ENCODE data around the gene KHK. TPM values are rescaled to one million over a fixed set of nuclear protein-coding genes. Genes with fewer than 3 reads are reported as not detected.

KHK gene
- total RNA-seq, 1 donor from 2014 or later = 5.1 TPM

DNA sequence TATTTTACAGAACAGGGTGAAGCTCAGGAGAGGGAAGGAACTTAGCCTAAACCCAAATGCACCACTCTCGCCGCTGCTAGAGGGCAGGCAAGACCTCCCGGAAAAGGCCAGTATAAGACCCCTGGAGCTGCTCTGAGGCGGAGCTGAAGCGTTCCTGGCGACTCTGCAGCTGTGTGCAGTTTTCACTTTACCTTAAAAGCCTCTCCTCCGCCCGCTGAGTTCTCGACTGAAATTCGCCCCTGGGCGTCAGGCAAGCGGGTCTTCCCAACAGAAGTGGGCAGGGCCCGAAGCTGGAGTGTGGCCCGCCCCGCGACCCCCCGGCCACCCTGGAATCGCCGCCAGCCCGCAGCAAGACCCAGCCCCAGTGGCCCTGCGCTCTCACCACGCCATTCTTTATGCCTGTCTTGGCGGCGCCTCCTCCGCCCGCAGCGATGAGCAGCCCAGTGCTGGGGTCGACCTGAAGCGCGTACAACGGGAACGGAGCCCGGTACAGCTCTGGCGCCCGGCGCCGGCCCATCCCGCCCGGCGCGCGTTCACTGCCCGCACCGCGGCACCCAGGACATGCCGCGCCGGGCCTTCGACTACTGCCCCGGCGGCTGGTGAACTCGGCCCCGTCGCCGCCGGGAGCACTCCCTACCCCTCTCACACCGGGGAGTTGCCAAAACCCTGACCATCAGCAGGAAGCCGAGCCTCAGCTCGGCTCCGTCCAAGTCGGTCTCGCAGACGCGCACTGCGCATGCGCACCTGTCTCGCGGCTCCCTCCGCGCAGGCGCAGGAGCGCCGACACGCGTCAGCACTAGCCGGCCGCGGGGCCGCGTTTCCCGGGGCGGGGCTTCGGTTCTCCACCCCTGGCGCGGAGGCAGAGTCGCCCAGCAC is 47.6 kb downstream of the KHK start, which contains the start of gene PREB:
Gene PREB, minus strand, starts transcription at position 732 of the 876 bp plus-strand sequence. Its CDS starts 215 bp downstream, at position 517.
- no peaks in the 10 kb centered on the region for H3K9me3 ChIP-seq
- peaks cover 36% of the 10 kb centered on the region for H3K36me3 ChIP-seq
- peak within 1 kb of the TSS; percentile 99 for H3K4me3 ChIP-seq
- peaks cover 17% of the 10 kb centered on the region for H3K4me1 ChIP-seq
- ATAC-seq (peak; percentile 97 to 98), DNase-seq (peak; percentile 99)
- TF ChIP-seq, protein P1, sequence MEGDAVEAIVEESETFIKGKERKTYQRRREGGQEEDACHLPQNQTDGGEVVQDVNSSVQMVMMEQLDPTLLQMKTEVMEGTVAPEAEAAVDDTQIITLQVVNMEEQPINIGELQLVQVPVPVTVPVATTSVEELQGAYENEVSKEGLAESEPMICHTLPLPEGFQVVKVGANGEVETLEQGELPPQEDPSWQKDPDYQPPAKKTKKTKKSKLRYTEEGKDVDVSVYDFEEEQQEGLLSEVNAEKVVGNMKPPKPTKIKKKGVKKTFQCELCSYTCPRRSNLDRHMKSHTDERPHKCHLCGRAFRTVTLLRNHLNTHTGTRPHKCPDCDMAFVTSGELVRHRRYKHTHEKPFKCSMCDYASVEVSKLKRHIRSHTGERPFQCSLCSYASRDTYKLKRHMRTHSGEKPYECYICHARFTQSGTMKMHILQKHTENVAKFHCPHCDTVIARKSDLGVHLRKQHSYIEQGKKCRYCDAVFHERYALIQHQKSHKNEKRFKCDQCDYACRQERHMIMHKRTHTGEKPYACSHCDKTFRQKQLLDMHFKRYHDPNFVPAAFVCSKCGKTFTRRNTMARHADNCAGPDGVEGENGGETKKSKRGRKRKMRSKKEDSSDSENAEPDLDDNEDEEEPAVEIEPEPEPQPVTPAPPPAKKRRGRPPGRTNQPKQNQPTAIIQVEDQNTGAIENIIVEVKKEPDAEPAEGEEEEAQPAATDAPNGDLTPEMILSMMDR (IDR thresholded peaks at IDR 0.05) = peak; percentile 17
- H3K27me3 ChIP-seq (ENCODE audit: low read depth) = no peaks in the 10 kb centered on the region
- peak within 1 kb of the TSS; percentile 94 for H3K27ac ChIP-seq
- intact Hi-C loops (cut with DNase I) = no loop called here

DNA sequence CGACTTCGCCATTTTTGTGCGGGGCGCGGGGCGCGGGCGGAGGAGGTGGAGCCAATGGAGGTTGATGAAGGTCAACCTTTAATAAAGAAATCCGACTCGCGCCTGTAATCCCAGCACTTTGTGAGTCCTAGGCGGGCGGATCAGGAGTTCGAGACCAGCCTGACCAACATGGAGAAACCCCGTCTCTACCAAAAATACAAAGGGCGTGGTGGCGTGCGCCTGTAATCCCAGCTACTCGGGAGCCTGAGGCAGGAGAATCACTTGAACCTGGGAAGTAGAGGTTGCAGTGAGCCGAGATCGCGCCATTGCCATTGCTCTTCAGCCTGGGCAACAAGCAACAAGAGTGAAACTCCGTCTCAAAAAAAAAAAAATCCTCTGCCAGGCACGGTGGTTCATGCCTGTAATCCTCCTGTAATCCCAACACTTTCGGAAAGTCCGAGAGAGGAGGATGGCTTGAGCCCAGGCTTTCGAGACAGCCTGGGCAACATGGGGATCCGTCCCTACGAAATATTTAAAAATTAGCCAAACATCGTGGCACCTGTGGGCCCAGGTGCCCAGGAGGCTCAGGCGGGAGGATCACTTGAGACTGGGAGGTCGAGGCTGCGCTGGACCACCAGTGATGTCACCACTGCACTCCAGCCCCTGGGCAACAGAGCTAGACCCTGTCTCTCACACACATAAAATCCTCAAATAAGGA is 48.4 kb downstream of the KHK start:
- Histone ChIP-seq H3K4me1 (peaks cover 17% of the 10 kb centered on the region), H3K27ac (peak overlapping the region; percentile 15), H3K27me3 (ENCODE audit: low read depth) (no peaks in the 10 kb centered on the region), H3K36me3 (peaks cover 29% of the 10 kb centered on the region), H3K9me3 (no peaks in the 10 kb centered on the region), H3K4me3 (peak overlapping the region; percentile 99)
- TF ChIP-seq, protein P1 (IDR thresholded peaks at IDR 0.05) = no peak
- no peak for ATAC-seq
- DNase-seq = no peak
- intact Hi-C loops (cut with DNase I) = no loop called here

DNA sequence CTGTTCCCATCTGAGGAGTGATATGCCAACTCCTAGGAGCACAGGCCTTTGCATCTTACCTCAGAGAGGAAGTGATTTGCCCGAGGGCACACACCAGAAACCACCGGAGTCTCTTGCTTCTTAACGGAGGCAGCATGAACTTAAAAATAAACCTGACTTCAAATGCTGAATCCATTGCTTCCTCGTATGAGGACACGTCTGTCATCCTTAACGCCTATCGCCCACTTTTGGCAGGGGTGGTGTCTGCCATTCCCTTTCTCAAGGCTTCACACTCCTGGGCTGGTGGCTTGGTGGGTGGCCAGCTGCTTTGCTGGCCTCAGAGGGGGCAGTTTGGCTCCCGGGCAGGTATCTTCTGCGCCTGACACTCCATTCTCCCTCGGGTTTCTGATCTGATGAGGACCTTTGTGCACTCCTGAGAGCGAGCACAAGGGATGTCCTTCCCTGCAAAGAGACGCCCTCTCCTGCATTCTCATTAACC is 48.9 kb downstream of the KHK start:
- Histone ChIP-seq H3K27me3 (ENCODE audit: low read depth) (no peaks in the 10 kb centered on the region), H3K36me3 (peaks cover 23% of the 10 kb centered on the region), H3K9me3 (no peaks in the 10 kb centered on the region), H3K4me1 (peaks cover 17% of the 10 kb centered on the region), H3K4me3 (no peak overlapping the region), H3K27ac (no peak overlapping the region)
- intact Hi-C loops (cut with DNase I) = no loop called here
- TF ChIP-seq, protein P1 (IDR thresholded peaks at IDR 0.05) = no peak
- ATAC-seq (no peak), DNase-seq (no peak)

DNA sequence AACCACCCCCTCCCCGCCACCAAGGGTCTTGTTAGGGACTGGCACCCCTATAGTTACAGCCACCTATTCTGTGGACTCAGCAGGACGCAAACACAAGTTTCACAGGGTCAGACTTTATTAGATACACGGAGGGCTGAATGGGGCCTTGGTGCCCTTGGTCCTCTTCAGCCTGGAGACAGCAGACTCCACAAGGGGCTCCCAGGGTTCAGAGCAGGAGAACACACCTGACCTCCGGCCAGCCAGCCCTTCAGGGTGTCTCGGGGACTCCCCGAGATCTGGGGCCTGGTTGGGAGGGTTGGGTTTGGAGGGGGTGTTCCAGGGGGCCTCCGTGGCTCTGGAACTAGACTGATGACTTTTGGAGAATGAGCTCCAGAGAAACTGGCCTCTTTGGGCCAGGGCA is 50.2 kb downstream of the KHK start:
- TF ChIP-seq, protein P1 (IDR thresholded peaks at IDR 0.05) = no peak
- Histone ChIP-seq H3K36me3 (peaks cover 11% of the 10 kb centered on the region), H3K27ac (no peak overlapping the region), H3K4me3 (no peak overlapping the region), H3K9me3 (no peaks in the 10 kb centered on the region), H3K4me1 (peaks cover 17% of the 10 kb centered on the region), H3K27me3 (ENCODE audit: low read depth) (no peaks in the 10 kb centered on the region)
- intact Hi-C loops (cut with DNase I) = no loop called here
- DNase-seq (no peak), ATAC-seq (no peak)

DNA sequence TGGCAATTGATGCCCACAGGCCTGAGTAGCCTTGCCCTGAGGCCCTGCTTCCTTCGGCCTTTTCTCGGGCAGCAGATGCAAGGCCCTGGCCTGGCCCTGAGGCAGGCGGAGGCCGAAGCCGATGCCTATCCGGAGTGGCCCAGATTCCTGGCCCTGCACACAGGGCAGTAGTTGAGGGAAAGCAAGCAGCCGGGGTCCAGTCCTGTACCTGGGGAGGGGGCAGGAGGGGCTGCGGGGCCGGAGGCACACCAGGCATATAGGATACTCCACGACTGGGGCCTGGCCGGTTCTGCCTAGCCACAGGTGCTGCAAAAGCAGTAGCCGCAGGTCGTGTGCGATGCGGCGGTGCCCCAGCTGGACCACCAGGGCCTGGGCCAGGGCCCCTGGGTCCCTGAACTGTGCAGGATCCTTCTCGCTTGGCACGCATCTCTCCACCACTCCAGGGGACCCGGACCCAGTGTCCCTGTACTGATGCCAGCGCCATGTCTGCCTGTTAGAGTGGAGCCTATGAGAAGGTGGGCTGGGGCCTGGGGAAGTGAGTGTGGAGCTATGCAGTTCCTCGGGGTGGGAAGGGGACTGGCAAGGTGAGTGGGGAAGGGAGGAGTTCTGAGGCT is 50.9 kb downstream of the KHK start:
- TF ChIP-seq, protein P1 (IDR thresholded peaks at IDR 0.05) = no peak
- intact Hi-C loops (cut with DNase I) = no loop called here
- no peak for DNase-seq
- Histone ChIP-seq H3K4me1 (peaks cover 15% of the 10 kb centered on the region), H3K27me3 (ENCODE audit: low read depth) (no peaks in the 10 kb centered on the region), H3K4me3 (no peak overlapping the region), H3K27ac (no peak overlapping the region), H3K9me3 (no peaks in the 10 kb centered on the region), H3K36me3 (peaks cover 4% of the 10 kb centered on the region)
- ATAC-seq = no peak
